Lower leg skin (tissue), 4 donors: ENCODE results near the gene HSF5. TPM values are rescaled to one million over a fixed set of nuclear protein-coding genes. Genes with fewer than 3 reads are reported as not detected.
"Not testable (repeated sequence)": the region's sequence is repeated elsewhere in the genome, so short reads cannot be mapped to it uniquely, and the experiment has no call there.

ENCODE experiments used
- DNase-seq, 2 donors: peaks; one replicate each; pipeline ENCODE4 v3.0.0-alpha.2; 2019; ENCODE audit warnings: low spot score in 2 of 2
- H3K4me3 ChIP-seq: fragments of 200-600 bp; sonication (generic); 2 replicates; pipeline ENCODE4 v1.5.1; 2017; ENCODE audit warnings: mild to moderate bottlenecking, low read depth; ENCODE audit not compliant: poor library complexity, severe bottlenecking
- CTCF ChIP-seq, 3 donors: fragments of 450-650 bp; IDR thresholded peaks; one replicate each; pipeline ENCODE4 v1.5.1; 2016; ENCODE audit warnings: antibody characterized with exemption in 3 of 3, mild to moderate bottlenecking in 3 of 3, moderate library complexity in 2 of 3
- POLR2A ChIP-seq, 2 donors: fragments of 450-650 bp; IDR thresholded peaks; one replicate each; pipeline ENCODE4 v1.6.1; 2016 to 2017; ENCODE audit warnings: antibody characterized with exemption in 2 of 2, mild to moderate bottlenecking in 1 of 2, moderate library complexity in 1 of 2
- WGBS, 2 donors: methylation state at CpG; one replicate each; pipeline ENCODE4 v1.1.5; 2018; 5-methylcytosine and 5-hydroxymethylcytosine counted together
- intact Hi-C: fragments of 100-400 bp; cut with DNase I; formaldehyde crosslinking; loops from one replicate; pipeline ENCODE4 v1.15.0; 2023; ENCODE audit warnings: low total_unique reads
- total RNA-seq, 4 donors: library from RNA; depleted of rRNA; stranded (reverse); fragments of >200 nt; gene quantifications; one replicate each; pipeline ENCODE4 v1.1.0, GENCODE V29; 2016

The HSF5 gene
- total RNA-seq, 4 donors from 2014 or later: 0.08 to 0.10 TPM; not detected in 2

GRCh38 chr17:58399974-58400373, 88.2 kb downstream of the HSF5 start:
- TF ChIP-seq CTCF (IDR thresholded peaks at IDR 0.05) (no peak), POLR2A (IDR thresholded peaks at IDR 0.05) (no peak)
- no peak overlapping the region for H3K4me3 ChIP-seq
- WGBS, 2 donors: 75 to 88% methylated on average over 3 of the region's 3 CpGs
- no peak for DNase-seq
- intact Hi-C loops: no loop called here

- no peak for DNase-seq
- intact Hi-C loops: no loop called here
- TF ChIP-seq POLR2A (IDR thresholded peaks at IDR 0.05): no peak
- 35 to 44% methylated on average over 3 of the region's 3 CpGs for WGBS, 2 donors
- no peak overlapping the region for H3K4me3 ChIP-seq
Observed at GRCh38 chr17:58398574-58399266, 89.5 kb downstream of the HSF5 start.

GRCh38 chr17:58397421-58397820, 90.8 kb downstream of the HSF5 start:
- H3K4me3 ChIP-seq, intact Hi-C loops, DNase-seq: not testable (repeated sequence)
- 77 to 78% methylated on average over 5 of the region's 5 CpGs for WGBS, 2 donors

- TF ChIP-seq POLR2A (IDR thresholded peaks at IDR 0.05): no peak
- TF ChIP-seq CTCF (IDR thresholded peaks at IDR 0.05): no peak
- WGBS, 2 donors: 81 to 84% methylated on average over 4 of the region's 4 CpGs
- no peak for DNase-seq
- intact Hi-C loops: no loop called here
- no peak overlapping the region for H3K4me3 ChIP-seq
Observed at GRCh38 chr17:58396173-58396572, 92.0 kb downstream of the HSF5 start.

GRCh38 chr17:58394534-58395223, 93.5 kb downstream of the HSF5 start:
- no peak for DNase-seq
- WGBS, 2 donors: 78 to 89% methylated on average over 3 of the region's 3 CpGs
- intact Hi-C loops: no loop called here
- H3K4me3 ChIP-seq: no peak overlapping the region
- TF ChIP-seq POLR2A (IDR thresholded peaks at IDR 0.05) (no peak), CTCF (IDR thresholded peaks at IDR 0.05) (no peak)

GRCh38 chr17:58391302-58391984, 96.8 kb downstream of the HSF5 start:
- TF ChIP-seq CTCF (IDR thresholded peaks at IDR 0.05) (no peak), POLR2A (IDR thresholded peaks at IDR 0.05) (no peak)
- H3K4me3 ChIP-seq: no peak overlapping the region
- 32 to 33% methylated on average over 10 of the region's 10 CpGs for WGBS, 2 donors
- intact Hi-C loops: no loop called here
- DNase-seq: no peak
